Measurements from ENCODE around the gene MS4A5. TPM values are rescaled to one million over a fixed set of nuclear protein-coding genes. Genes with fewer than 3 reads are reported as not detected.

Gene MS4A5
- total and polyA plus RNA-seq, 2 experiments from 2014 or later = not detected

DNA sequence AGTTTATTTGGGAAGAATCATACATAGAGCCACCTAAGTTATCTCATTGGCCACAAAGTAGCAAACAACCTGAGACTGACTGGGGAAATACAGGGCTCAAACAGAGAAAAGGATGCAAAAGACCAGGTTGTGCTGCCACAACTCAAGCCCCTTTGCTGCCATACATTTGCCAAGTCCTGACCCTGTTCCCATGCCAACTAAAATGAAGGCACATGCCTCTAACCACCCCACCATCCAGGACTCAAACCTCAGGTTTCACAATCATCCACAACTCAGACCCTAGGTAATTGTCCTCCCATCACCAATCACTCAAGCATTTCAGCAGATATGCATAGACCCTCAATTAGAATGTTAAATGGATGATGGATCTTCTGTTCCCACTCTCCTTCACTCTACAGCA is 24.8 kb downstream of the MS4A5 start:
- DNase-seq (ENCODE audit: low read depth in 1 of 2, low spot score in 1 of 2) = no peak
- no peak for TF ChIP-seq CTCF (IDR thresholded peaks at IDR 0.05; ENCODE audit: low read depth, low read length)

GRCh38 chr11:60455531-60456042 is 26.2 kb downstream of the MS4A5 start, which contains the start of gene MS4A1:
MS4A1 (plus strand) TSS chr11:60455847; CDS start chr11:60462375, 6,528 bp downstream.
- no peaks in the 10 kb centered on the region for H3K4me1 ChIP-seq (ENCODE audit: low read depth)
- H3K27ac ChIP-seq = no peak within 1 kb of the TSS
- no peaks in the 10 kb centered on the region for H3K9me3 ChIP-seq (ENCODE audit: low read depth)
- H3K27me3 ChIP-seq = no peaks in the 10 kb centered on the region
- no peak for DNase-seq (ENCODE audit: low read depth in 1 of 2, low spot score in 1 of 2)
- H3K36me3 ChIP-seq = no peaks in the 10 kb centered on the region
- no peak for TF ChIP-seq CTCF (IDR thresholded peaks at IDR 0.05; ENCODE audit: low read depth, low read length)
- no peak within 1 kb of the TSS for H3K4me3 ChIP-seq

More for the DNA sequence above, 24.8 kb downstream of the MS4A5 start:
- H3K9me3 ChIP-seq (ENCODE audit: low read depth) = peaks cover 3% of the 10 kb centered on the region
- no peaks in the 10 kb centered on the region for H3K36me3 ChIP-seq
- H3K4me3 ChIP-seq = no peak overlapping the region
- no peak overlapping the region for H3K27ac ChIP-seq
- no peaks in the 10 kb centered on the region for H3K27me3 ChIP-seq
- no peaks in the 10 kb centered on the region for H3K4me1 ChIP-seq (ENCODE audit: low read depth)

DNA sequence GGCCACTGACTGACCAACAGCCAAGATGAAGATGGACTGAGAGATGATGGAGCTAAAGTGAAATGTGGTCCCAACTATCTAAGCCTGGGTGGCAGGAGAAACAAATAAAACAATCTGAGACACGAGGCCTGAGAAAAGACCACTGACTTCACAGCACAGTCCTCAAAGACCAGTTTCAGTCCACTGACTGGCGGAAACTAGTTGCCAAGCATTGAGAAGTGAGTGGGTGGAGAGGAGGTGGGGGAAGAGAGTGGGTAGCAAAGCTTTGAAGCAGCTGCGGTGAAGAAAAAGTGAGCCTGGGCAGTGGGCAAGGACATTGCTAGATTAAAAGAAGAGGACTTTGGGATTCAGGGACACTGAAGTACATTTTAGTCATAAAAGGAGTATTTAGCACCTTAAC is 28.2 kb downstream of the MS4A5 start:
- TF ChIP-seq CTCF (IDR thresholded peaks at IDR 0.05; ENCODE audit: low read depth, low read length) = no peak
- no peak for DNase-seq (ENCODE audit: low read depth in 1 of 2, low spot score in 1 of 2)
- no peaks in the 10 kb centered on the region for H3K4me1 ChIP-seq (ENCODE audit: low read depth)
- no peaks in the 10 kb centered on the region for H3K9me3 ChIP-seq (ENCODE audit: low read depth)
- H3K27ac ChIP-seq = no peak overlapping the region
- H3K27me3 ChIP-seq = no peaks in the 10 kb centered on the region
- no peaks in the 10 kb centered on the region for H3K36me3 ChIP-seq
- no peak overlapping the region for H3K4me3 ChIP-seq

GRCh38 chr11:60459345-60459744 is 30.0 kb downstream of the MS4A5 start:
- Histone ChIP-seq H3K4me3 (no peak overlapping the region), H3K27ac (no peak overlapping the region), H3K27me3 (no peaks in the 10 kb centered on the region), H3K9me3 (ENCODE audit: low read depth) (no peaks in the 10 kb centered on the region), H3K36me3 (no peaks in the 10 kb centered on the region), H3K4me1 (ENCODE audit: low read depth) (no peaks in the 10 kb centered on the region)
- no peak for TF ChIP-seq CTCF (IDR thresholded peaks at IDR 0.05; ENCODE audit: low read depth, low read length)
- DNase-seq (ENCODE audit: low read depth in 1 of 2, low spot score in 1 of 2) = no peak

DNA sequence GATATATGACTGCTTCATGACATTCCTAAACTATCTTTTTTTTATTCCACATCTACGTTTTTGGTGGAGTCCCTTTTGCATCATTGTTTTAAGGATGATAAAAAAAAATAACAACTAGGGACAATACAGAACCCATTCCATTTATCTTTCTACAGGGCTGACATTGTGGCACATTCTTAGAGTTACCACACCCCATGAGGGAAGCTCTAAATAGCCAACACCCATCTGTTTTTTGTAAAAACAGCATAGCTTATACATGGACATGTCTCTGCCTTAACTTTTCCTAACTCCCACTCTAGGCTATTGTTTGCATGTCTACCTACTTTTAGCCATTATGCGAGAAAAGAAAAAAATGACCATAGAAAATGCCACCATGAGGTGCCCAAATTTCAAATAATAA is 39.5 kb downstream of the MS4A5 start:
- no peaks in the 10 kb centered on the region for H3K36me3 ChIP-seq
- no peaks in the 10 kb centered on the region for H3K9me3 ChIP-seq (ENCODE audit: low read depth)
- H3K27me3 ChIP-seq = no peaks in the 10 kb centered on the region
- H3K4me1 ChIP-seq (ENCODE audit: low read depth) = no peaks in the 10 kb centered on the region
- TF ChIP-seq CTCF (IDR thresholded peaks at IDR 0.05; ENCODE audit: low read depth, low read length) = no peak
- H3K27ac ChIP-seq = no peak overlapping the region
- H3K4me3 ChIP-seq = no peak overlapping the region
- no peak for DNase-seq (ENCODE audit: low read depth in 1 of 2, low spot score in 1 of 2)

Data from cardiac muscle cell (in vitro differentiated cells and primary cell).